Upper lobe of left lung (tissue), 6 donors: ENCODE measurements around the gene ULK4. TPM values are rescaled to one million over a fixed set of nuclear protein-coding genes. Genes with fewer than 3 reads are reported as not detected.

ENCODE experiments used
- ATAC-seq, 2 donors: fragments of 200-7000 bp; cut with Tn5 transposase; one replicate each; pipeline ENCODE4 v1.9.1; 2022; ENCODE audit warnings: mild to moderate bottlenecking in 2 of 2, moderate library complexity in 2 of 2; ENCODE audit not compliant: low FRiP score in 2 of 2
- DNase-seq, 2 donors: peaks; one replicate each; pipeline ENCODE4 v3.0.0-alpha.2; 2019 to 2020
- H3K27ac ChIP-seq, 4 donors: fragments of 200-600 bp; sonication (generic); one replicate each; pipeline ENCODE4 v1.5.1; 2016 to 2019
- H3K27me3 ChIP-seq, 4 donors: fragments of 200-600 bp; sonication (generic); one replicate each; pipeline ENCODE4 v1.5.1; 2017 to 2019
- H3K36me3 ChIP-seq, 4 donors: fragments of 200-600 bp; sonication (generic); one replicate each; pipeline ENCODE4 v1.5.1; 2016 to 2019
- H3K4me1 ChIP-seq, 4 donors: fragments of 200-600 bp; sonication (generic); one replicate each; pipeline ENCODE4 v1.5.1; 2018 to 2019
- H3K4me3 ChIP-seq, 4 donors: fragments of 200-600 bp; sonication (generic); one replicate each; pipeline ENCODE4 v1.5.1; 2017 to 2019; ENCODE audit warnings: mild to moderate bottlenecking in 2 of 4, moderate library complexity in 1 of 4
- H3K9me3 ChIP-seq, 4 donors: fragments of 200-600 bp; sonication (generic); one replicate each; pipeline ENCODE4 v1.5.1; 2018 to 2019
- CTCF ChIP-seq, 6 experiments: fragments of 450-650 bp in 4 of 6; fragments of 200-600 bp in 2 of 6; sonication (generic) in 2 of 6; IDR thresholded peaks; one replicate each; pipeline ENCODE4 v1.5.1; 2016 to 2019; ENCODE audit warnings: antibody characterized with exemption in 6 of 6
- EP300 ChIP-seq, 4 donors: sonication (generic); formaldehyde crosslinking; IDR thresholded peaks; one replicate each; pipeline ENCODE4 v1.5.1; 2017; ENCODE audit warnings: antibody characterized with exemption in 4 of 4, control low read depth in 2 of 4
- POLR2A ChIP-seq, 4 donors: fragments of 450-650 bp; IDR thresholded peaks; one replicate each; pipeline ENCODE4 v1.5.1; 2016 to 2017; ENCODE audit warnings: antibody characterized with exemption in 4 of 4, mild to moderate bottlenecking in 2 of 4
- POLR2AphosphoS5 ChIP-seq, 2 donors: sonication (generic); formaldehyde crosslinking; IDR thresholded peaks; one replicate each; pipeline ENCODE4 v1.5.1; 2017; ENCODE audit warnings: antibody characterized with exemption in 2 of 2
- WGBS, 2 donors: methylation state at CpG; one replicate each; pipeline ENCODE4 v1.1.5; 2017 to 2018; 5-methylcytosine and 5-hydroxymethylcytosine counted together
- total RNA-seq, 6 donors: library from RNA; depleted of rRNA in 4 of 6; stranded (reverse); fragments of >200 nt in 4 of 6; gene quantifications; one replicate each; pipeline versions ENCODE4 v1.1.0 to v1.2.1, GENCODE V29; 2016 to 2021
- donor health status: DM: no; HTN: no; CAD: no; lungs with moderate emphysema.
- donor health status: DM: no; HTN: yes; CAD: no; lungs with severe emphysema.

ULK4 gene
- total RNA-seq, 6 donors from 2014 or later, result 9.4 to 76.5 (median 28.1) TPM

- Histone ChIP-seq H3K27ac (no peak overlapping the region), H3K9me3 (no peaks in the 10 kb centered on the region), H3K27me3 (no peaks in the 10 kb centered on the region), H3K36me3 (no peaks in the 10 kb centered on the region), H3K4me1 (no peaks in the 10 kb centered on the region), H3K4me3 (no peak overlapping the region)
- DNase-seq (no peak), ATAC-seq (no peak)
- WGBS, 2 donors, result 94 to 100% methylated on average over 1 of the region's 1 CpG
- TF ChIP-seq CTCF (IDR thresholded peaks at IDR 0.05) (no peak), POLR2A (IDR thresholded peaks at IDR 0.05) (no peak), POLR2AphosphoS5 (IDR thresholded peaks at IDR 0.05) (no peak), EP300 (IDR thresholded peaks at IDR 0.05) (no peak)
Measured at GRCh38 chr3:41330465-41330864, 631.4 kb downstream of the ULK4 start.

GRCh38 chr3:41329881-41330280, 632.0 kb downstream of the ULK4 start:
- WGBS, 2 donors, result 44 to 47% methylated on average over 2 of the region's 2 CpGs
- H3K9me3 ChIP-seq, result no peaks in the 10 kb centered on the region
- TF ChIP-seq CTCF (IDR thresholded peaks at IDR 0.05) (no peak), EP300 (IDR thresholded peaks at IDR 0.05) (no peak), POLR2AphosphoS5 (IDR thresholded peaks at IDR 0.05) (no peak)
- ATAC-seq, result no peak
- no peaks in the 10 kb centered on the region for H3K36me3 ChIP-seq
- H3K4me3 ChIP-seq, result no peak overlapping the region
- no peak overlapping the region for H3K27ac ChIP-seq
- no peaks in the 10 kb centered on the region for H3K4me1 ChIP-seq
- DNase-seq, result no peak
- no peaks in the 10 kb centered on the region for H3K27me3 ChIP-seq

- no peaks in the 10 kb centered on the region for H3K36me3 ChIP-seq
- no peaks in the 10 kb centered on the region for H3K9me3 ChIP-seq
- H3K4me3 ChIP-seq, result no peak overlapping the region
- ATAC-seq (no peak), DNase-seq (no peak)
- 72 to 85% methylated on average over 2 of the region's 2 CpGs for WGBS, 2 donors
- no peaks in the 10 kb centered on the region for H3K4me1 ChIP-seq
- no peak overlapping the region for H3K27ac ChIP-seq
- no peaks in the 10 kb centered on the region for H3K27me3 ChIP-seq
- TF ChIP-seq POLR2A (IDR thresholded peaks at IDR 0.05) (no peak), POLR2AphosphoS5 (IDR thresholded peaks at IDR 0.05) (no peak), CTCF (IDR thresholded peaks at IDR 0.05) (no peak), EP300 (IDR thresholded peaks at IDR 0.05) (no peak)
Measured at GRCh38 chr3:41328926-41329325, 633.0 kb downstream of the ULK4 start.

- H3K4me3 ChIP-seq, result no peak overlapping the region
- TF ChIP-seq EP300 (IDR thresholded peaks at IDR 0.05) (no peak), POLR2A (IDR thresholded peaks at IDR 0.05) (no peak), CTCF (IDR thresholded peaks at IDR 0.05) (no peak), POLR2AphosphoS5 (IDR thresholded peaks at IDR 0.05) (no peak)
- DNase-seq (no peak), ATAC-seq (no peak)
- H3K27me3 ChIP-seq, result no peaks in the 10 kb centered on the region
- H3K36me3 ChIP-seq, result no peaks in the 10 kb centered on the region
- 82 to 84% methylated on average over 6 of the region's 6 CpGs for WGBS, 2 donors
- no peaks in the 10 kb centered on the region for H3K4me1 ChIP-seq
- H3K9me3 ChIP-seq, result no peaks in the 10 kb centered on the region
- H3K27ac ChIP-seq, result no peak overlapping the region
Measured at GRCh38 chr3:41327718-41328117, 634.2 kb downstream of the ULK4 start.

GRCh38 chr3:41324156-41324475, 637.8 kb downstream of the ULK4 start:
- no peak for TF ChIP-seq EP300 (IDR thresholded peaks at IDR 0.05)
- TF ChIP-seq POLR2A (IDR thresholded peaks at IDR 0.05), result no peak
- no peak for TF ChIP-seq CTCF (IDR thresholded peaks at IDR 0.05)
- no peak for TF ChIP-seq POLR2AphosphoS5 (IDR thresholded peaks at IDR 0.05)

More at GRCh38 chr3:41324156-41324475, 637.8 kb downstream of the ULK4 start:
- H3K4me1 ChIP-seq, result no peaks in the 10 kb centered on the region
- H3K9me3 ChIP-seq, result no peaks in the 10 kb centered on the region
- no peak overlapping the region for H3K27ac ChIP-seq
- no peaks in the 10 kb centered on the region for H3K36me3 ChIP-seq
- no peak overlapping the region for H3K4me3 ChIP-seq
- no peak for DNase-seq
- ATAC-seq, result no peak
- H3K27me3 ChIP-seq, result no peaks in the 10 kb centered on the region
